H4 (cell line): ENCODE data around the gene TENT4A. TPM values are rescaled to one million over a fixed set of nuclear protein-coding genes. Genes with fewer than 3 reads are reported as not detected.

Source experiments
- DNase-seq: peaks from one replicate; pipeline ENCODE4 v3.0.0-alpha.2; 2015; ENCODE audit warnings: low spot score
- total RNA-seq: library from RNA; depleted of rRNA; stranded (reverse); fragments of >200 nt; shearing (Covaris generic); gene quantifications from 2 replicates; pipeline ENCODE4 v1.2.3, GENCODE V29; 2014; rRNA removed

The TENT4A gene
- total RNA-seq, 1 experiment from 2014 or later, result 6.2 TPM

DNA sequence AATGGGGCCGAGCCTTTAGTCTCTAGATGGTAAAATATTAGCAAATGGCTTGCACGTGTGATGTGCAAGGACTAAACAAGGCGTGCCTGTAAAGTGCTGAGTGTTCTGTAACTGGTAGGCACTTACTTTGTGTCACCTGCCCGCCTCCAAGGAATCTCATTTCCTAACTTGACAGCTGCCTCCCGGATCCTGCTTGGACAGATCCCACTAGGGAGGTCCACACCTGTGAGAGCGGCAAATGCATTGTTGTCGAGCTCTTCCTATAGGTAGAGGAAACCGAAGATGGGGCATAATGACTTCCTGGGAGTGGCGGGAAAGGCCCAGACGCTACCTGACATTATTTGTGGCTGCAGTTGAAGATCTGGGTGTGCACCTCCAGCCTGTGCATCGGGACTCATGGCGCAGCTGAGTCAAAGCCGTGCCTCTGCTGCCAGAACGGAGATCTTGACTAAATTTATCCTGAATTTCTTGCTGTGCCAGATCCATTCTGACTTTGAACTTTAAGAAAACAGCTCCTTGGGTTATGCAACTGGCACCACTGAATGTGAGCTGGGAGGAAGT lies 79.8 kb downstream of the TENT4A start:
- no peak for DNase-seq

- DNase-seq, result no peak
Observed at GRCh38 chr5:6801236-6801635, 88.0 kb downstream of the TENT4A start.

GRCh38 chr5:6803981-6804550 lies 90.8 kb downstream of the TENT4A start:
- DNase-seq, result no peak

DNA sequence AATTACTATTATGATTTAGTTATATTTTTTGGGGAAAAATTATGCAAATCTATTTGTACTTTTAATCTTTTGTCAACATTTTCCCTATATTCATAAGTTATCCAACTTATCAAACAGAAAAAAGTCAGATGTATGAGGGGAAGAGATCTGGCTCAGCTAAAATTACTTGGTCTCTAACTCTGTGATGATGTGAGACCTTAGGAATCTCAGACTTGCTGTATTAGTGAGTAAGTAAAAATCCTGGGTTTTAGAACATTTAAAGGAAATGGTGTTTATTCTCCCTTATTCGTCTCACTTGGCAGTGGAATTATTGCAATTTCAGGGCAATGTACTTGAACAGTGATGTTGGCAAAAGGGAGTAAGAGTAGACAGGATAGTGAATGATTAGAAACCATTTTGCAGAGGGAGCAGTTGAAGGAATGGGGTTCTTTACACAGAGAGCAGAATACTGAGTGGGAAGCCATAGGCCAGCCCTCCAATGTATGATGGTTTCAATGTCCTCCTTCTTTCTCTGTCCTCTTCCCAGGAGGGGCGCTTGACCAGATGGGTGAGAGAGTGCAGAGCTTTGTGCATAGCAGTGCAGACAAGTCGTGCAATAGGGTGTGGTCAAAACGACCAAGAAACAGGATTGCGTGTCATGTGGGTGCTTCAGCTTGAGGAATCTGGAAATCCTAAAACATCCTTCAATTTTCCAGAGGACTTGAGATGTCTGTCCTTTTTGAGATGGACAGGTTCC lies 91.7 kb downstream of the TENT4A start:
- DNase-seq, result no peak

DNA sequence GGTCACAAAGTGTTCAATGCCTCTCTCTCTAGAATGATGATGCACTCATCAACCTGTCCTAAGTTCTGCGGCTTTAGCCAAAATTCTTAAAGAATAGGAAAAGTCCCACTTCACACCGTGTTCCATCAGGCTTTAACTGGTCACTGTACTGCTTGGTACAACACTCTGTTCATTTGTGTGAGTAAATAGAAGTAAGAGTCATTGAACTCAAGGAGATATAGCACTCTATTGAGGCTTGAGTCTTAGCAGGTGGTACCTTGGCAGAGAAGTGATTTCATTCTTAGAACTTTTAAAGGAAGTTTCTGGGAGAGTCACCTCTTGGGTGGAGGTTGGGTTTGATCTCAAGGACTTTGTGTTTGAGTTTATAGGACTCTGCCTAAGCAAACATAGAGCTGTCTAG lies 92.6 kb downstream of the TENT4A start:
- no peak for DNase-seq

Other genes with a start within 250 kb of the TENT4A start
- gene NSUN2, start 80.4 kb upstream of the TENT4A start, total RNA-seq, result 53.5 and 63.2 TPM in 2 replicates
- gene SRD5A1, start 80.0 kb upstream of the TENT4A start, total RNA-seq, result 23.2 and 34.9 TPM in 2 replicates